ENCODE measurements around the gene CFAP45. TPM values are rescaled to one million over a fixed set of nuclear protein-coding genes. Genes with fewer than 3 reads are reported as not detected.
"Not testable (repeated sequence)": the region's sequence is repeated elsewhere in the genome, so short reads cannot be mapped to it uniquely, and the experiment has no call there.

CFAP45 gene
- total and polyA plus RNA-seq, 2 donors from 2014 or later = 1.0 to 14.2 TPM

GRCh38 chr1:159906960-159907359, 7.0 kb upstream of the CFAP45 start:
- DNase-seq = no peak
- peaks cover 0 to 9% (median 0%) of the 10 kb centered on the region in 3 donors for H3K4me1 ChIP-seq (ENCODE audit: control insufficient read depth in 2 of 3, insufficient read depth in 2 of 3, low read depth in 1 of 3, low read length in 3 of 3)
- intact Hi-C loops (cut with DNase I) = no loop called here
- FAIRE-seq = no peak
- TF ChIP-seq CTCF (IDR thresholded peaks at IDR 0.05; ENCODE audit: borderline replicate concordance, extremely low read depth, insufficient read depth) = no peak
- no peaks in the 10 kb centered on the region for H3K9me3 ChIP-seq (ENCODE audit: control insufficient read depth in 2 of 3, insufficient read depth in 1 of 3, low read length in 3 of 3)
- H3K27me3 ChIP-seq (ENCODE audit: control insufficient read depth, insufficient read depth, low read length) = no peaks in the 10 kb centered on the region
- no peak overlapping the region for H3K4me3 ChIP-seq (ENCODE audit: low read length in 3 of 3)
- H3K36me3 ChIP-seq (ENCODE audit: control insufficient read depth in 2 of 3, insufficient read depth in 3 of 3, low read length in 3 of 3) = no peaks in the 10 kb centered on the region
- H3K9ac ChIP-seq (ENCODE audit: low read length in 3 of 3) = no peak overlapping the region
- H3K27ac ChIP-seq (ENCODE audit: low read depth in 2 of 2, low read length in 2 of 2) = no peak overlapping the region

DNA sequence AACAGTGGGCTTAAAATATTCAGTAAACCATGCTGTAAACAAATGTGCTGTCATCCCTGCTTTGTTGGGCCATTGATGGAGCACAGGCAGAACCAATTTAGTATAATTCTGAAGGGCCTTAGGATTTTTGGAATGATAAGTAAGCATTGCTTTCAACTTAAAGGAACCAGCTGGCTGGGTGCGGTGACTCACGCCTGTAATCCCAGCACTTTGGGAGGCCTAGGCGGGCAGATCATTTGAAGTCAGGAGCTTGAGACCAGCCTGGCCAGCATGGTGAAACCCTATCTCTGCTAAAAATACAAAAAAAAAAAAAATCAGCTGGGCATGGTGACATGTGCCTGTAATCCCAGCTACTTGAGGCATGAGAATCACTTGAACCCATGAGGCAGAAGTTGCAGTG, 4.1 kb upstream of the CFAP45 start:
- intact Hi-C loops (cut with DNase I) = not testable (repeated sequence)

GRCh38 chr1:159902541-159902940, 2.6 kb upstream of the CFAP45 start:
- Histone ChIP-seq H3K36me3 (ENCODE audit: control insufficient read depth in 2 of 3, insufficient read depth in 3 of 3, low read length in 3 of 3) (no peaks in the 10 kb centered on the region), H3K27me3 (ENCODE audit: control insufficient read depth, insufficient read depth, low read length) (no peaks in the 10 kb centered on the region), H3K4me3 (ENCODE audit: low read length in 3 of 3) (no peak overlapping the region), H3K27ac (ENCODE audit: low read depth in 2 of 2, low read length in 2 of 2) (no peak overlapping the region), H3K9ac (ENCODE audit: low read length in 3 of 3) (no peak overlapping the region), H3K9me3 (ENCODE audit: control insufficient read depth in 2 of 3, insufficient read depth in 1 of 3, low read length in 3 of 3) (no peaks in the 10 kb centered on the region), H3K4me1 (ENCODE audit: control insufficient read depth in 2 of 3, insufficient read depth in 2 of 3, low read depth in 1 of 3, low read length in 3 of 3) (peaks cover 0 to 17% (median 5%) of the 10 kb centered on the region in 3 donors)
- intact Hi-C loops (cut with DNase I) = no loop called here
- no peak for TF ChIP-seq CTCF (IDR thresholded peaks at IDR 0.05; ENCODE audit: borderline replicate concordance, extremely low read depth, insufficient read depth)
- FAIRE-seq (no peak), DNase-seq (no peak)

More for the DNA sequence above, 4.1 kb upstream of the CFAP45 start:
- not testable (repeated sequence) for H3K4me3 ChIP-seq (ENCODE audit: low read length in 3 of 3); H3K27ac ChIP-seq (ENCODE audit: low read depth in 2 of 2, low read length in 2 of 2); H3K27me3 ChIP-seq (ENCODE audit: control insufficient read depth, insufficient read depth, low read length); FAIRE-seq; H3K36me3 ChIP-seq (ENCODE audit: control insufficient read depth in 2 of 3, insufficient read depth in 3 of 3, low read length in 3 of 3); H3K9ac ChIP-seq (ENCODE audit: low read length in 3 of 3); H3K9me3 ChIP-seq (ENCODE audit: control insufficient read depth in 2 of 3, insufficient read depth in 1 of 3, low read length in 3 of 3); DNase-seq
- H3K4me1 ChIP-seq (ENCODE audit: control insufficient read depth in 2 of 3, insufficient read depth in 2 of 3, low read depth in 1 of 3, low read length in 3 of 3) = peaks cover 0 to 15% (median 5%) of the 10 kb centered on the region in 3 donors

- DNase-seq (no peak), FAIRE-seq (no peak)
- peak overlapping the region in 1 of 2 donors; percentile 55 for H3K27ac ChIP-seq (ENCODE audit: low read depth in 2 of 2, low read length in 2 of 2)
- H3K4me1 ChIP-seq (ENCODE audit: control insufficient read depth in 2 of 3, insufficient read depth in 2 of 3, low read depth in 1 of 3, low read length in 3 of 3) = peaks cover 0 to 19% (median 5%) of the 10 kb centered on the region in 3 donors
- no peak overlapping the region for H3K9ac ChIP-seq (ENCODE audit: low read length in 3 of 3)
- H3K9me3 ChIP-seq (ENCODE audit: control insufficient read depth in 2 of 3, insufficient read depth in 1 of 3, low read length in 3 of 3) = no peaks in the 10 kb centered on the region
- H3K36me3 ChIP-seq (ENCODE audit: control insufficient read depth in 2 of 3, insufficient read depth in 3 of 3, low read length in 3 of 3) = no peaks in the 10 kb centered on the region
- no peaks in the 10 kb centered on the region for H3K27me3 ChIP-seq (ENCODE audit: control insufficient read depth, insufficient read depth, low read length)
- no peak overlapping the region for H3K4me3 ChIP-seq (ENCODE audit: low read length in 3 of 3)
- TF ChIP-seq CTCF (IDR thresholded peaks at IDR 0.05; ENCODE audit: borderline replicate concordance, extremely low read depth, insufficient read depth) = no peak
- intact Hi-C loops (cut with DNase I) = no loop called here
Measured at GRCh38 chr1:159900755-159901360, 893 bp upstream of the CFAP45 start.

- FAIRE-seq; DNase-seq; intact Hi-C loops (cut with DNase I); H3K27ac ChIP-seq (ENCODE audit: low read depth in 2 of 2, low read length in 2 of 2); H3K4me3 ChIP-seq (ENCODE audit: low read length in 3 of 3); H3K9me3 ChIP-seq (ENCODE audit: control insufficient read depth in 2 of 3, insufficient read depth in 1 of 3, low read length in 3 of 3); H3K36me3 ChIP-seq (ENCODE audit: control insufficient read depth in 2 of 3, insufficient read depth in 3 of 3, low read length in 3 of 3); H3K27me3 ChIP-seq (ENCODE audit: control insufficient read depth, insufficient read depth, low read length); H3K9ac ChIP-seq (ENCODE audit: low read length in 3 of 3): not testable (repeated sequence)
- peaks cover 0 to 19% (median 5%) of the 10 kb centered on the region in 3 donors for H3K4me1 ChIP-seq (ENCODE audit: control insufficient read depth in 2 of 3, insufficient read depth in 2 of 3, low read depth in 1 of 3, low read length in 3 of 3)
Measured at GRCh38 chr1:159899634-159900033, 331 bp downstream of the CFAP45 start.

Measured in kidney (tissue), 14 donors.